B cell (primary cell): ENCODE results near the gene CEP350. TPM values are rescaled to one million over a fixed set of nuclear protein-coding genes. Genes with fewer than 3 reads are reported as not detected.

Experiments used
- ATAC-seq: fragments of 200-7000 bp; cut with Tn5 transposase; one replicate; pipeline ENCODE4 v1.10.0; 2021; ENCODE audit warnings: low read depth, mild to moderate bottlenecking, moderate number of reproducible peaks, moderate library complexity
- CTCF ChIA-PET: fragments of 350-600 bp; sonication (Branson Sonifier 250); formaldehyde crosslinking; loops from one replicate; lab custom pipeline; 2021; ENCODE audit warnings: antibody characterized with exemption, inconsistent platforms; lab: Charles Lee
- POLR2A ChIA-PET: fragments of 350-600 bp; sonication (Branson Sonifier 250); formaldehyde crosslinking; loops from one replicate; lab custom pipeline; 2021; ENCODE audit warnings: antibody characterized with exemption; lab: Charles Lee
- DNase-seq: peaks from one replicate; pipeline ENCODE4 v3.0.0; 2013
- H2AFZ ChIP-seq: 2 replicates; pipeline ENCODE4 v1.6.1; 2012; ENCODE audit warnings: mild to moderate bottlenecking, low read depth, low read length; ENCODE audit not compliant: insufficient read depth, poor library complexity, severe bottlenecking
- H3K27ac ChIP-seq, 2 donors: 1 replicate in 1 of 2; 2 replicates in 1 of 2; pipeline ENCODE4 v1.5.1; 2012 to 2013; ENCODE audit warnings: low read length in 2 of 2, mild to moderate bottlenecking in 2 of 2, moderate library complexity in 1 of 2
- H3K27me3 ChIP-seq, 4 experiments: fragments of 200-600 bp in 1 of 4; sonication (generic) in 1 of 4; replicated peaks in 1 of 4; 1 replicate in 2 of 4; 2 replicates in 2 of 4; pipeline versions ENCODE4 v1.6.1 to v1.7.0; 2013 to 2016; ENCODE audit warnings: low read length in 3 of 4, mild to moderate bottlenecking in 2 of 4, mixed read lengths in 1 of 4, moderate library complexity in 1 of 4; ENCODE audit not compliant: insufficient read depth in 4 of 4, control insufficient read depth in 3 of 4; ENCODE audit errors: control extremely low read depth in 1 of 4
- H3K36me3 ChIP-seq, 2 experiments: replicated peaks in 1 of 2; 1 replicate in 1 of 2; 2 replicates in 1 of 2; pipeline versions ENCODE4 v1.6.1 to v1.7.1; 2013; ENCODE audit warnings: low read length in 1 of 2; ENCODE audit not compliant: insufficient read depth in 2 of 2, control insufficient read depth in 1 of 2; ENCODE audit errors: control extremely low read depth in 1 of 2, extremely low read depth in 1 of 2
- H3K4me1 ChIP-seq, 2 donors: fragments of 200-600 bp in 1 of 2; sonication (generic) in 1 of 2; 1 replicate in 1 of 2; 2 replicates in 1 of 2; pipeline versions ENCODE4 v1.5.1 to v1.6.1; 2013 to 2017; ENCODE audit warnings: low read length in 2 of 2; ENCODE audit not compliant: control insufficient read depth in 2 of 2, insufficient read depth in 2 of 2
- H3K4me2 ChIP-seq: replicated peaks from 2 replicates; pipeline ENCODE3; 2012; ENCODE audit warnings: mild to moderate bottlenecking, low read depth, low read length; ENCODE audit not compliant: poor library complexity, severe bottlenecking
- H3K4me3 ChIP-seq, 5 experiments: fragments of 200-600 bp in 1 of 5; sonication (generic) in 1 of 5; 1 replicate in 3 of 5; 2 replicates in 2 of 5; pipeline versions ENCODE4 v1.5.1 to v1.7.0; 2011 to 2016; ENCODE audit warnings: low read length in 4 of 5, mild to moderate bottlenecking in 4 of 5, low read depth in 2 of 5, control low read depth in 1 of 5, moderate library complexity in 1 of 5; ENCODE audit not compliant: insufficient read depth in 1 of 5; ENCODE audit errors: control extremely low read depth in 1 of 5, extremely low read depth in 1 of 5
- H3K79me2 ChIP-seq: fragments of 200-600 bp; sonication (generic); one replicate; pipeline ENCODE4 v1.6.0; 2016; ENCODE audit warnings: low read length; ENCODE audit not compliant: control insufficient read depth, insufficient read depth
- H3K9ac ChIP-seq: fragments of 200-600 bp; sonication (generic); 2 replicates; pipeline ENCODE4 v1.6.1; 2017; ENCODE audit warnings: mild to moderate bottlenecking, low read length, moderate library complexity
- H3K9me3 ChIP-seq, 3 donors: one replicate each; pipeline versions ENCODE4 v1.6.1 to v1.7.1; 2013; ENCODE audit warnings: low read length in 2 of 3; ENCODE audit not compliant: control insufficient read depth in 2 of 3, insufficient read depth in 1 of 3; ENCODE audit errors: control extremely low read depth in 1 of 3
- H4K20me1 ChIP-seq: 2 replicates; pipeline ENCODE4 v1.6.0; 2012; ENCODE audit warnings: mild to moderate bottlenecking, low read length; ENCODE audit not compliant: insufficient read depth, control insufficient read depth, poor library complexity, severe bottlenecking
- H3K27ac Mint-ChIP-seq: one replicate; pipeline ENCODE4 v1.8.0; 2021; ENCODE audit warnings: mixed read lengths
- H3K27me3 Mint-ChIP-seq: one replicate; pipeline ENCODE4 v1.8.0; 2021; ENCODE audit warnings: mixed read lengths
- H3K4me1 Mint-ChIP-seq: one replicate; pipeline ENCODE4 v1.8.0; 2021; ENCODE audit warnings: mixed read lengths
- H3K4me3 Mint-ChIP-seq: one replicate; pipeline ENCODE4 v1.8.0; 2021; ENCODE audit warnings: mixed read lengths
- H3K9me3 Mint-ChIP-seq: one replicate; pipeline ENCODE4 v1.8.0; 2022; ENCODE audit warnings: mixed read lengths; ENCODE audit not compliant: insufficient read depth
- CTCF ChIP-seq: fragments of 200-600 bp; IDR thresholded peaks from one replicate; pipeline ENCODE4 v1.8.0; 2022; ENCODE audit warnings: antibody characterized with exemption, mild to moderate bottlenecking
- EZH2 ChIP-seq: IDR thresholded peaks from 2 replicates; pipeline ENCODE4 v1.6.1; 2012; ENCODE audit warnings: borderline replicate concordance, low read depth, mild to moderate bottlenecking, moderate library complexity, low read length; ENCODE audit not compliant: insufficient read depth, poor library complexity, severe bottlenecking
- WGBS: methylation state at CpG from one replicate; pipeline ENCODE4 v1.1.5; 2013; ENCODE audit warnings: missing lambda C conversion rate; ENCODE audit not compliant: insufficient coverage; 5-methylcytosine and 5-hydroxymethylcytosine counted together
- intact Hi-C: fragments of 100-400 bp; cut with micrococcal nuclease; formaldehyde crosslinking; loops from one replicate; pipeline ENCODE4 v1.10.0; 2022
- polyA plus RNA-seq: library from polyadenylated mRNA; depleted of rRNA; stranded (reverse); fragments of >200 nt; gene quantifications from 2 replicates; pipeline ENCODE4 v1.2.3, GENCODE V29; 2012
- total RNA-seq, 2 donors: library from RNA; stranded (reverse); fragments of 120-200 nt in 1 of 2; gene quantifications; 1 replicate in 1 of 2; 2 replicates in 1 of 2; pipeline versions ENCODE4 v1.2.3 to v1.2.4, GENCODE V29; 2013 to 2022

Gene CEP350
- total and polyA plus RNA-seq, 2 donors (not counting 1 experiment from before 2014, with no cell fraction given): 7.4 to 92.3 TPM

GRCh38 chr1:180041582-180041981 is 87.0 kb downstream of the CEP350 start:
- peak overlapping the region in 1 of 2 donors; percentile 32 for H3K27ac ChIP-seq
- no peak overlapping the region for H3K4me2 ChIP-seq
- POLR2A ChIA-PET: no interaction called here
- no peak overlapping the region for H3K9ac ChIP-seq
- H3K9me3 ChIP-seq: no peaks in the 10 kb centered on the region
- H3K4me1 ChIP-seq: no peaks in the 10 kb centered on the region
- H3K4me3 Mint-ChIP-seq: no peak overlapping the region
- no peaks in the 10 kb centered on the region for H3K27me3 Mint-ChIP-seq
- H3K4me3 ChIP-seq: no peak overlapping the region
- H3K27ac Mint-ChIP-seq: no peak overlapping the region
- H3K79me2 ChIP-seq: no peaks in the 10 kb centered on the region
- H3K36me3 ChIP-seq: peaks cover 30 to 72% of the 10 kb centered on the region in 2 experiments
- TF ChIP-seq CTCF (no peak), EZH2 (no peak)
- WGBS: 51% methylated on average over 2 of the region's 5 CpGs
- H3K9me3 Mint-ChIP-seq: no peaks in the 10 kb centered on the region
- no peaks in the 10 kb centered on the region for H3K27me3 ChIP-seq
- no peak for ATAC-seq
- no peak overlapping the region for H2AFZ ChIP-seq
- H4K20me1 ChIP-seq: no peaks in the 10 kb centered on the region
- CTCF ChIA-PET: no interaction called here
- intact Hi-C loops: no loop called here
- peak; percentile 8 for DNase-seq
- H3K4me1 Mint-ChIP-seq: no peaks in the 10 kb centered on the region

GRCh38 chr1:180042988-180043622 is 88.5 kb downstream of the CEP350 start:
- no peak overlapping the region for H3K4me3 Mint-ChIP-seq
- DNase-seq: no peak
- no peak overlapping the region for H3K27ac Mint-ChIP-seq
- no peak for ATAC-seq
- Histone ChIP-seq H3K36me3 (peaks cover 33 to 69% of the 10 kb centered on the region in 2 experiments), H3K4me1 (no peaks in the 10 kb centered on the region), H3K27me3 (no peaks in the 10 kb centered on the region), H3K4me2 (no peak overlapping the region), H3K9ac (no peak overlapping the region), H3K79me2 (no peaks in the 10 kb centered on the region), H2AFZ (no peak overlapping the region), H3K27ac (no peak overlapping the region), H3K9me3 (no peaks in the 10 kb centered on the region), H3K4me3 (no peak overlapping the region), H4K20me1 (no peaks in the 10 kb centered on the region)
- no peak for TF ChIP-seq CTCF
- no peak for TF ChIP-seq EZH2
- WGBS: 100% methylated on average over 1 of the region's 3 CpGs
- no peaks in the 10 kb centered on the region for H3K27me3 Mint-ChIP-seq
- POLR2A ChIA-PET: no interaction called here
- intact Hi-C loops: no loop called here
- CTCF ChIA-PET: interaction anchor here (0.7 kb wide), 1 partner anchor 166 kb away, joined by 3 read pairs; no protein-coding TSS in a partner anchor
- H3K4me1 Mint-ChIP-seq: no peaks in the 10 kb centered on the region
- H3K9me3 Mint-ChIP-seq: no peaks in the 10 kb centered on the region
